Measurements from ENCODE around the gene DNAJC21. TPM values are rescaled to one million over a fixed set of nuclear protein-coding genes. Genes with fewer than 3 reads are reported as not detected.

DNAJC21 gene
- 10 to 100 TPM; 30.6 to 36.5 TPM for total RNA-seq

GRCh38 chr5:34929134-34929719, at the start of gene DNAJC21:
TSS of gene DNAJC21 (plus strand) at chr5:34929559. CDS start at chr5:34929820, 261 bp downstream.
- peak; percentile 86 for TF ChIP-seq POLR2AphosphoS5 (IDR thresholded peaks at IDR 0.05)
- no peak for TF ChIP-seq CTCF (IDR thresholded peaks at IDR 0.05)
- TF ChIP-seq POLR2A (IDR thresholded peaks at IDR 0.05) = no peak
- Histone ChIP-seq H3K4me1 (replicated peaks) (peaks cover 10% of the 10 kb centered on the region), H3K9me3 (no peaks in the 10 kb centered on the region), H3K4me3 (peak within 1 kb of the TSS; percentile 81 to 82), H3K27ac (peak within 1 kb of the TSS; percentile 91 to 92), H3K36me3 (no peaks in the 10 kb centered on the region), H3K27me3 (replicated peaks; ENCODE audit: insufficient read depth) (no peaks in the 10 kb centered on the region)
- 2% methylated on average over 46 of the region's 63 CpGs for WGBS
- intact Hi-C loops (cut with DNase I) = loop anchor here (5.0 to 10.0 kb wide), 2 partner anchors 932 to 1484 kb away; partner anchors contain the start of gene TARS1
- peak; percentile 96 for DNase-seq (ENCODE audit: low spot score)

- no peaks in the 10 kb centered on the region for H3K4me1 ChIP-seq (replicated peaks)
- H3K4me3 ChIP-seq = no peak overlapping the region
- no peak overlapping the region for H3K27ac ChIP-seq
- no peak for TF ChIP-seq POLR2AphosphoS5 (IDR thresholded peaks at IDR 0.05)
- TF ChIP-seq POLR2A (IDR thresholded peaks at IDR 0.05) = no peak
- no peak for TF ChIP-seq CTCF (IDR thresholded peaks at IDR 0.05)
- no peaks in the 10 kb centered on the region for H3K36me3 ChIP-seq
- no peaks in the 10 kb centered on the region for H3K9me3 ChIP-seq
- no peak for DNase-seq (ENCODE audit: low spot score)
- no peaks in the 10 kb centered on the region for H3K27me3 ChIP-seq (replicated peaks; ENCODE audit: insufficient read depth)
- intact Hi-C loops (cut with DNase I) = no loop called here
These were observed 48.1 kb upstream of the DNAJC21 start for GRCh38 chr5:34881246-34881645.

- H3K27me3 ChIP-seq (replicated peaks; ENCODE audit: insufficient read depth) = no peaks in the 10 kb centered on the region
- DNase-seq (ENCODE audit: low spot score) = no peak
- H3K27ac ChIP-seq = no peak overlapping the region
- 93% methylated on average over 3 of the region's 3 CpGs for WGBS
- no peaks in the 10 kb centered on the region for H3K36me3 ChIP-seq
- TF ChIP-seq POLR2A (IDR thresholded peaks at IDR 0.05) (no peak), POLR2AphosphoS5 (IDR thresholded peaks at IDR 0.05) (no peak), CTCF (IDR thresholded peaks at IDR 0.05) (no peak)
- H3K4me3 ChIP-seq = no peak overlapping the region
- no peaks in the 10 kb centered on the region for H3K9me3 ChIP-seq
- no peaks in the 10 kb centered on the region for H3K4me1 ChIP-seq (replicated peaks)
- intact Hi-C loops (cut with DNase I) = no loop called here
These were observed 42.8 kb upstream of the DNAJC21 start for GRCh38 chr5:34886392-34887119.

- TF ChIP-seq POLR2AphosphoS5 (IDR thresholded peaks at IDR 0.05) = no peak
- no peak for TF ChIP-seq CTCF (IDR thresholded peaks at IDR 0.05)
- TF ChIP-seq POLR2A (IDR thresholded peaks at IDR 0.05) = no peak
- WGBS = 100% methylated on average over 1 of the region's 1 CpG
These were observed 40.0 kb upstream of the DNAJC21 start for GRCh38 chr5:34889394-34889793.

More at GRCh38 chr5:34889394-34889793, 40.0 kb upstream of the DNAJC21 start:
- Histone ChIP-seq H3K27ac (no peak overlapping the region), H3K36me3 (no peaks in the 10 kb centered on the region), H3K4me3 (no peak overlapping the region), H3K9me3 (no peaks in the 10 kb centered on the region), H3K27me3 (replicated peaks; ENCODE audit: insufficient read depth) (no peaks in the 10 kb centered on the region), H3K4me1 (replicated peaks) (no peaks in the 10 kb centered on the region)
- no peak for DNase-seq (ENCODE audit: low spot score)
- intact Hi-C loops (cut with DNase I) = no loop called here
